ENCODE measurements around the gene NTNG1.

The NTNG1 gene

DNA sequence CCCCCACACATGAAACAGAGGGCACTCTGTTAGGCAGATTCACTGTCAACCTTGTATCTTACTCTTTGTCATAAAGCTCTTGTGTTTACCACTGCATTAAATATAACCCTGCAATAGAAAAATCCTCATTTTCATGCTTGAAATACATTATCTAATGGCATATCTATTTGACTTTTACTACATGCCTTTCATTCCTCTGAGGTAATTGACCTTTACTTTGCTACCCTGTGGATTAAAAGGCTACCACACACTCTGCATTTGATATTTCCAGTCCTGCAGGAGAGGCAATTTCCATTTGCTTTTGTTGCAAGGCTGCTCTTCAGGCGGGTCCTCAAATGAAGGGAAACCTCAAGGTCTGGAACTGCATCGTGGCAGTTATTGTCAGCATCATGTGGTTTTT lies 238.0 kb downstream of the NTNG1 start:
- TF ChIP-seq, protein P1, sequence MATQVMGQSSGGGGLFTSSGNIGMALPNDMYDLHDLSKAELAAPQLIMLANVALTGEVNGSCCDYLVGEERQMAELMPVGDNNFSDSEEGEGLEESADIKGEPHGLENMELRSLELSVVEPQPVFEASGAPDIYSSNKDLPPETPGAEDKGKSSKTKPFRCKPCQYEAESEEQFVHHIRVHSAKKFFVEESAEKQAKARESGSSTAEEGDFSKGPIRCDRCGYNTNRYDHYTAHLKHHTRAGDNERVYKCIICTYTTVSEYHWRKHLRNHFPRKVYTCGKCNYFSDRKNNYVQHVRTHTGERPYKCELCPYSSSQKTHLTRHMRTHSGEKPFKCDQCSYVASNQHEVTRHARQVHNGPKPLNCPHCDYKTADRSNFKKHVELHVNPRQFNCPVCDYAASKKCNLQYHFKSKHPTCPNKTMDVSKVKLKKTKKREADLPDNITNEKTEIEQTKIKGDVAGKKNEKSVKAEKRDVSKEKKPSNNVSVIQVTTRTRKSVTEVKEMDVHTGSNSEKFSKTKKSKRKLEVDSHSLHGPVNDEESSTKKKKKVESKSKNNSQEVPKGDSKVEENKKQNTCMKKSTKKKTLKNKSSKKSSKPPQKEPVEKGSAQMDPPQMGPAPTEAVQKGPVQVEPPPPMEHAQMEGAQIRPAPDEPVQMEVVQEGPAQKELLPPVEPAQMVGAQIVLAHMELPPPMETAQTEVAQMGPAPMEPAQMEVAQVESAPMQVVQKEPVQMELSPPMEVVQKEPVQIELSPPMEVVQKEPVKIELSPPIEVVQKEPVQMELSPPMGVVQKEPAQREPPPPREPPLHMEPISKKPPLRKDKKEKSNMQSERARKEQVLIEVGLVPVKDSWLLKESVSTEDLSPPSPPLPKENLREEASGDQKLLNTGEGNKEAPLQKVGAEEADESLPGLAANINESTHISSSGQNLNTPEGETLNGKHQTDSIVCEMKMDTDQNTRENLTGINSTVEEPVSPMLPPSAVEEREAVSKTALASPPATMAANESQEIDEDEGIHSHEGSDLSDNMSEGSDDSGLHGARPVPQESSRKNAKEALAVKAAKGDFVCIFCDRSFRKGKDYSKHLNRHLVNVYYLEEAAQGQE (IDR thresholded peaks at IDR 0.05; ENCODE audit: insufficient replicate concordance, low read depth): no peak
- TF ChIP-seq SPI1 (IDR thresholded peaks at IDR 0.05; ENCODE audit: borderline replicate concordance, low read depth) (no peak), POLR2AphosphoS5 (IDR thresholded peaks at IDR 0.05; ENCODE audit: low read depth) (no peak), GABPA (IDR thresholded peaks at IDR 0.05; ENCODE audit: low read depth) (no peak)
- TF ChIP-seq, protein P2, sequence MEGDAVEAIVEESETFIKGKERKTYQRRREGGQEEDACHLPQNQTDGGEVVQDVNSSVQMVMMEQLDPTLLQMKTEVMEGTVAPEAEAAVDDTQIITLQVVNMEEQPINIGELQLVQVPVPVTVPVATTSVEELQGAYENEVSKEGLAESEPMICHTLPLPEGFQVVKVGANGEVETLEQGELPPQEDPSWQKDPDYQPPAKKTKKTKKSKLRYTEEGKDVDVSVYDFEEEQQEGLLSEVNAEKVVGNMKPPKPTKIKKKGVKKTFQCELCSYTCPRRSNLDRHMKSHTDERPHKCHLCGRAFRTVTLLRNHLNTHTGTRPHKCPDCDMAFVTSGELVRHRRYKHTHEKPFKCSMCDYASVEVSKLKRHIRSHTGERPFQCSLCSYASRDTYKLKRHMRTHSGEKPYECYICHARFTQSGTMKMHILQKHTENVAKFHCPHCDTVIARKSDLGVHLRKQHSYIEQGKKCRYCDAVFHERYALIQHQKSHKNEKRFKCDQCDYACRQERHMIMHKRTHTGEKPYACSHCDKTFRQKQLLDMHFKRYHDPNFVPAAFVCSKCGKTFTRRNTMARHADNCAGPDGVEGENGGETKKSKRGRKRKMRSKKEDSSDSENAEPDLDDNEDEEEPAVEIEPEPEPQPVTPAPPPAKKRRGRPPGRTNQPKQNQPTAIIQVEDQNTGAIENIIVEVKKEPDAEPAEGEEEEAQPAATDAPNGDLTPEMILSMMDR (IDR thresholded peaks at IDR 0.05; ENCODE audit: insufficient read depth, low read length): no peak
- Histone ChIP-seq H3K27me3 (ENCODE audit: insufficient read depth, poor library complexity, severe bottlenecking) (peaks cover 2% of the 10 kb centered on the region), H3K27ac (replicated peaks) (no peak overlapping the region), H3K4me3 (replicated peaks; ENCODE audit: insufficient read depth, low read length) (no peak overlapping the region)
- DNase-seq (ENCODE audit: low read depth in 1 of 2, low spot score in 1 of 2): no peak

DNA sequence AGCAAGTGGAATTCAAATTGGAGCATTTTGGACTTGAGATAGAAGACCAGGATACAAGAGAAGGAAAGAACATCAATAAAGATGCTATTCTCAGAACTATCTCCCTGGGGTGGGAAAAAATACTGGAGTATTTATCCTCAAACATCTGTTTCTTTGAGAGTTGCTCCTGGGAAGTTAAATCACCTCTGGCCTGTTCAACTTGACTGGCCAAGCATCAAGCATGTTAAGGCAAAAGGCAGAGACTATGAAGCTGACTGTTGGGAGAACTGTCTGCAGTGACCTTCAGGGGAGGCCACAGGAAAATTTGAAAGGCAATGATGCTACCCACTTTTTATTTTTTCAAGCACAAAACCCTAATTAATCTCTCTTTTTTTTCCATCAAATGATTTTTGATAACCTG lies 239.0 kb downstream of the NTNG1 start:
- TF ChIP-seq, protein P1 (IDR thresholded peaks at IDR 0.05; ENCODE audit: insufficient replicate concordance, low read depth): no peak
- TF ChIP-seq, protein P2 (IDR thresholded peaks at IDR 0.05; ENCODE audit: insufficient read depth, low read length): no peak
- no peak overlapping the region for H3K4me3 ChIP-seq (replicated peaks; ENCODE audit: insufficient read depth, low read length)

DNA sequence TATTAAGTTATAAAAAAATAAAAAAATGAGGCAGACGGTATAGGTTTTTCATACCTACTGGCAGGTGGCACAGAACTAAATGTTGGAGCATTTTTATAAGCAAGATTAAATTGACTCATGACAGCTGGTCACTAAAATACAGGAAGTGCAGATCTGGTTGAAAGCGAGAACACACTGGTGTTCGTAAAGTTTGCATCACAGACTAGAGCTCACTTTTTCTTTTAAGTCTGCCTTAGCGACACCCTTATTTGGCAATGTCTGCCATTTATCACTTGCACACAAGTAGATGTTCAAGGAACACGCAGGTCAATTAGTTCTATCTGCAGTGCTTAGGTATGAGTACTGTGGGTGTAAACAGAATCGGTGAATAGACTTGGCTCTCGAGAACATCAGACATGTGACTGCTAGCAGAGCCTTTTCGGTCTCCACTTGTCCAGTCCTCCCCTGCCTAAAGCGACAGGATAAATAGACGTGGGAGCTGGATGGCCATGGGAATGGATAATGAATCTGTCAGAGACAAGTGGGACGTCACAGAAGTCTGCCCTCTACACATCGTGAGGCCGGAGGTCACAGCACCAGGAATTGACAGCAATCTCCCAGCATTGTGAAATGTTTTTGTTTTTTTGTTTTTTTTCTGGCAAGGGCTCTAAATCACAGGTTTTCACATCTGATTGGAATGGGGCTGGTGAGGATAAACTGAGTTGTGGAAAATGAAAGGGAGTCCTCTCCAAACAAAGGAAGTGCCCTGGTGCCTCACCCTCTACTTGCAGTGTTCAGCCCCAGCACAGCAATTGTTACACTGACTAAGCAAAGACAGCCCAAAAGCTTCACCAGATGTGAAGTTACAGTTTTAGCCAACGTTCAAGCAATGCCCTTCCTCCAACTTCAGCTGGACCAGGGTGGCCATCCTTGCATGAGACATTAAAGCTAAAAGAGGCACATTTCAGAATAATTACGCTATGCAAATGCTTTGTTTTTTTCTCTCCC lies 248.9 kb downstream of the NTNG1 start:
- no peaks in the 10 kb centered on the region for H3K27me3 ChIP-seq (ENCODE audit: insufficient read depth, poor library complexity, severe bottlenecking)
- H3K27ac ChIP-seq (replicated peaks): no peak overlapping the region
- DNase-seq (ENCODE audit: low read depth in 1 of 2, low spot score in 1 of 2): no peak
- TF ChIP-seq, protein P2 (IDR thresholded peaks at IDR 0.05; ENCODE audit: insufficient read depth, low read length): no peak
- TF ChIP-seq POLR2AphosphoS5 (IDR thresholded peaks at IDR 0.05; ENCODE audit: low read depth): no peak
- TF ChIP-seq, protein P1 (IDR thresholded peaks at IDR 0.05; ENCODE audit: insufficient replicate concordance, low read depth): no peak
- no peak for TF ChIP-seq SPI1 (IDR thresholded peaks at IDR 0.05; ENCODE audit: borderline replicate concordance, low read depth)
- no peak for TF ChIP-seq GABPA (IDR thresholded peaks at IDR 0.05; ENCODE audit: low read depth)
- no peak overlapping the region for H3K4me3 ChIP-seq (replicated peaks; ENCODE audit: insufficient read depth, low read length)

More for the DNA sequence above, 239.0 kb downstream of the NTNG1 start:
- no peak for DNase-seq (ENCODE audit: low read depth in 1 of 2, low spot score in 1 of 2)
- no peak overlapping the region for H3K27ac ChIP-seq (replicated peaks)
- H3K27me3 ChIP-seq (ENCODE audit: insufficient read depth, poor library complexity, severe bottlenecking): no peaks in the 10 kb centered on the region
